Astrocyte of the spinal cord (primary cell): ENCODE data around the gene UBE2L3.
"Not testable (repeated sequence)": the region's sequence is repeated elsewhere in the genome, so short reads cannot be mapped to it uniquely, and the experiment has no call there.

Experiments
- DNase-seq: peaks from one replicate; pipeline ENCODE4 v3.0.0; 2011; ENCODE audit warnings: low read depth, low spot score
- H3K4me3 ChIP-seq: 2 replicates; pipeline ENCODE4 v1.5.1; 2011; ENCODE audit warnings: low read depth, mild to moderate bottlenecking, low read length, moderate library complexity
- in situ Hi-C: cut with HindIII; loops from 2 replicates; pipeline ENCODE4 v1.10.0; 2017; ENCODE audit warnings: low sequenced_read_pairs
- TF ChIP-seq, protein P1 (sequence below): IDR thresholded peaks from 2 replicates; pipeline ENCODE4 v1.5.1; 2012; ENCODE audit warnings: low read depth, mild to moderate bottlenecking, low read length, inconsistent platforms

Gene UBE2L3

DNA sequence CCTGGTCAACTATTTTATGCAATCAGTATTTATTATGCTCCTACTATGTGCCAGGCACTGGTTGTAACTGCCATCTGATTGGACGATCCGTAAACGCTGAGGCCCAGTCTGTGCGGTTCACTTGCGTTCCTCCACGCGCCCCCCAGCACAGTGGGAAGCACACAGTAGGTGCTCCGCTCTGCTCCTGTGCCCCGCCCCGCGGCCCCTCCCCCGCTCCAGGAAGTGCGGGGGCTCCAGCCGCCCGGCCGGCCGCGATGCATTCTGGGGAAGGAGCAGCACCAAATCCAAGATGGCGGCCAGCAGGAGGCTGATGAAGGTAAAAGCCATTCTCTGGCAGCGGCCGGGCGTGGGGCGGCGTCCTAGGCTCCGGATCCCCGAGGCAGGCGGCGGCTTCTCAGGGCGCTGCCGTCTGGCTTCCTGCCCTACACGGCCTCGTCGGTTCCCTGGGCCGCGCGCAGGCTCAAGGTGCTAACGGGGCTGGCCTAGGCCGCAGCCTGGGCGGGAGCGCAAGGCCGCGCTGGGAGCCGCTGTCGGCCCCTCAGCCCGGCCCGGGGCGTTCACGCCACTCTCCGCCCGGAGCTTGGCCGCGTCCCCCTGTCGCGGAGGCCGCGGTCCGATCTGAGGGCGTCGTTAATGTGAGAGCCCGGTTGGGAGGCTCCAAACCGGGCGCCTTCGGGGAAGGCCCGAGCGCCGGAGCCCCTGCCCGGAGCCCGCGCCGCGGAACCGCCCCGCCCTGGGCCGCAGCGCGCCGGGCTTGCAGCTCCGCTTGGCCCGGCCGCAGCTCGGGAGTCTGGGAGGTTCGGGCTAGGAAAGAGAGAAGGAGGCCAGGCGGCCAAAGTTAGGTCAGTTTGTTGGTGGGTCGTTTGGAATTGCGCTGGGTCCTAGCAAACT lies at the start of gene UBE2L3:
Gene UBE2L3, plus strand, starts transcription at position 259 of the 891 bp plus-strand sequence. Its CDS starts 31 bp downstream, at position 290.
- TF ChIP-seq, protein P1, sequence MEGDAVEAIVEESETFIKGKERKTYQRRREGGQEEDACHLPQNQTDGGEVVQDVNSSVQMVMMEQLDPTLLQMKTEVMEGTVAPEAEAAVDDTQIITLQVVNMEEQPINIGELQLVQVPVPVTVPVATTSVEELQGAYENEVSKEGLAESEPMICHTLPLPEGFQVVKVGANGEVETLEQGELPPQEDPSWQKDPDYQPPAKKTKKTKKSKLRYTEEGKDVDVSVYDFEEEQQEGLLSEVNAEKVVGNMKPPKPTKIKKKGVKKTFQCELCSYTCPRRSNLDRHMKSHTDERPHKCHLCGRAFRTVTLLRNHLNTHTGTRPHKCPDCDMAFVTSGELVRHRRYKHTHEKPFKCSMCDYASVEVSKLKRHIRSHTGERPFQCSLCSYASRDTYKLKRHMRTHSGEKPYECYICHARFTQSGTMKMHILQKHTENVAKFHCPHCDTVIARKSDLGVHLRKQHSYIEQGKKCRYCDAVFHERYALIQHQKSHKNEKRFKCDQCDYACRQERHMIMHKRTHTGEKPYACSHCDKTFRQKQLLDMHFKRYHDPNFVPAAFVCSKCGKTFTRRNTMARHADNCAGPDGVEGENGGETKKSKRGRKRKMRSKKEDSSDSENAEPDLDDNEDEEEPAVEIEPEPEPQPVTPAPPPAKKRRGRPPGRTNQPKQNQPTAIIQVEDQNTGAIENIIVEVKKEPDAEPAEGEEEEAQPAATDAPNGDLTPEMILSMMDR, result no peak
- in situ Hi-C loops, result no loop called here
- DNase-seq, result peak; percentile 80
- peak within 1 kb of the TSS; percentile 82 for H3K4me3 ChIP-seq

DNA sequence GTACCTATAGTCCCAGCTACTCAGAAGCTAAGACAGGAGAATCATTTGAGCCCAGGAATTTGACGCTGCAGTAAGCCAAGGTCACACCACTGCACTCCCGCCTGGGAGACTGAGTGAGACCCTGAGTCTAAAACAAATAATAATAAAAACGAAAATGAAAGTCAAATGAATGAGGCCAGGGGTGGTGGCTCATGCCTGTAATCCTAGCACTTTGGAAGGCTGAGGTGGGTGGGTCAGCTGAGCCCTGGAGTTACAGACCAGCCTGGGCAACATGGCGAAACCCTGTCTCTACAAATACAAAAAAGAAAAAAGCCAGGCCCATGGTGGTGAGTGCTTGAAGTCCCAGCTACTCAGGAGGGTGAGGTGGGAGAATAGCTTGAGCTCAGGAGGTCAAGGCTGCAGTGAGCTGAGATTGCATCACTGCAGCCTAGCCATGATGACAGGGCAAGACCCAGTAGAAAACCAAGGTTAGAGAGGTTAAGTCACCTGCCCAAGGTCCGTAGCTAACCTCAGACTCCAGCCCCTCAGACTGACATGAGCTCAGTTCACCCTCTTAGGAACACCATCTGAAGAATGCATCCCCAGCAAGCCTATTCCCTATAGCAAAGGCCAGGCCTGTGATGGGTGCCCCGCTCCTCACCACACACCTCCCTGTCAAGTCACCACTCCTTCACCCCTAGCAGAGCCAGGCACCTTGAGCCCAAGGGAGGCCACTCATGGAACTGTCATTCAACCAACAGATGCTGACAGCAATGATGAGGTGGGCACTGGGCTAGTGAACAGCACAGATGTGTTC lies 40.6 kb upstream of the UBE2L3 start:
- in situ Hi-C loops, DNase-seq, H3K4me3 ChIP-seq: not testable (repeated sequence)

DNA sequence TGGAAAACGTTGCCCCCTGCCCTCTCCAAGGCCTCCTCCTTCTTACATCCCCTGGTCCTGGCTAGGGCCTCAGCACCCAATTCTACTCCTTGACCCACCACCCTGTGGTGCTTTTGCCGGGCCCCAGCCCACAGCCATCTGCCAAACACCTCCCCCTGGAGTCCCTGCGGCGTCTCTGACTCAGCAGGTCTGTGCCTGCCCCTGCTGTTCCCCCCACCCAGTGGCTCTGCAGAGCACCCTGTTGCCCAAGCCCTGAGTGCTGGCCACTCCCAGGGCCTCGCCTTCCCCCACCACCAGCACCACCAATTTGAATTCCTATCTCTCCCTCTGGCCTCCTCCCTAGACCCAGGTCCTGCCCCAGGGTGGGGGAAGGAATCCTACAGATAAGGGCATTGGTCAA lies 36.0 kb upstream of the UBE2L3 start:
- H3K4me3 ChIP-seq, DNase-seq, in situ Hi-C loops: not testable (repeated sequence)

DNA sequence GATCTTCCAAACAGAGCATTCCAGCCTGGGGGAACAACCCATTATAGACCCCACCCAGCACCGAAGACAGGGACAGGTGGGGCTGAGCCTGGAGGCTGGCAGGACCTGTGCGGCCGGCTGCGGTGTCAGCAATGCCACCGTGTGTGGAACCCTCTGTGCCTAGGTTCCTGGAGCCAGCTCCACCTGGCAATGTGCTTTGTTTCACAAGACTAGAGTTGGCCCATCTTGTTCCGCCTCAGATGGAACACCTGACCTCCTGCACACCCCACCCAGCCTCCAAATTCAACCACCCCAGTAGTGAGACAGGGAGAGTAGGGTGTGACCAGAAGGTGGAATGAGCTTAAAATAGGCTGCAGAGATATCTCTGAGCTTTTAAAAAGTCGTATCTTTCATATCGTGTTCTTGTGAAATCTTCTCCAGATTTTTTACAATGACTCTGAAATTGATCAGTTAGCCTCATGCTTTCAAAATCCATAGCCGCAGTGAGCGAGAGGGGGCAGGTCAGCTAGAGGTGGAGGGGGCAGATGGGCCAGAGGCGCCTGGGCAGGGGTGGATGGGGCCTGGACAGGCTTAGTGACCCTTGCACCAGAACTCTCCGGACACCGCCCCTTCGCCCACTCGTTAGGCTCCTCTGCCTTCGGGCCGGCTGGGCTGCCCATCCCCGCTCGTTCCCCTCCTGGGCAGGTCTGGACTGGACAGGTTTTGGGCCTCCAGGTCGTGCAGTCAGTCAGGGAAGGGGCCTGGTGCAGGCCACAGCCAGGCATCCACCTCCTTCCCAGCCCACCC lies 34.5 kb upstream of the UBE2L3 start:
- DNase-seq, in situ Hi-C loops, H3K4me3 ChIP-seq: not testable (repeated sequence)

DNA sequence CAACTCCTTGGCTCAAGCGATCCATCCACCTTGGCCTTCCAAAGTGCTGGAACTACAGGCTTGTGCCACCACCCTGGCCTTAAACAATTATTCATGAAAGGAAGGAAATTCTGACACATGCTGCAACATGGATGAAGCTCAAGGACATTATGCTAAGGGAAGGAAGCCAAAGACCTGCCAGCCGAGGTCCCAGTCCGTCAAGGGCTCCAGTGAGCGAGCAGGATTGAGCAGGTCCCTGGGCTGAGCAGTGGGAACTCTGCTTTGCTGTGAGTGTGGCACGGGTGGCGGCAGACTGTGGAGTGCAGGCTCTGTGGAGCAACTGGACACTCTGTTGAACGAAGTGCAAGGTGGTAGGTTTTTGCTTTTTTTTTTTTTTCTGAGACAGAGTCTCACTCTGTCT lies 27.7 kb upstream of the UBE2L3 start:
- H3K4me3 ChIP-seq, DNase-seq, in situ Hi-C loops: not testable (repeated sequence)

DNA sequence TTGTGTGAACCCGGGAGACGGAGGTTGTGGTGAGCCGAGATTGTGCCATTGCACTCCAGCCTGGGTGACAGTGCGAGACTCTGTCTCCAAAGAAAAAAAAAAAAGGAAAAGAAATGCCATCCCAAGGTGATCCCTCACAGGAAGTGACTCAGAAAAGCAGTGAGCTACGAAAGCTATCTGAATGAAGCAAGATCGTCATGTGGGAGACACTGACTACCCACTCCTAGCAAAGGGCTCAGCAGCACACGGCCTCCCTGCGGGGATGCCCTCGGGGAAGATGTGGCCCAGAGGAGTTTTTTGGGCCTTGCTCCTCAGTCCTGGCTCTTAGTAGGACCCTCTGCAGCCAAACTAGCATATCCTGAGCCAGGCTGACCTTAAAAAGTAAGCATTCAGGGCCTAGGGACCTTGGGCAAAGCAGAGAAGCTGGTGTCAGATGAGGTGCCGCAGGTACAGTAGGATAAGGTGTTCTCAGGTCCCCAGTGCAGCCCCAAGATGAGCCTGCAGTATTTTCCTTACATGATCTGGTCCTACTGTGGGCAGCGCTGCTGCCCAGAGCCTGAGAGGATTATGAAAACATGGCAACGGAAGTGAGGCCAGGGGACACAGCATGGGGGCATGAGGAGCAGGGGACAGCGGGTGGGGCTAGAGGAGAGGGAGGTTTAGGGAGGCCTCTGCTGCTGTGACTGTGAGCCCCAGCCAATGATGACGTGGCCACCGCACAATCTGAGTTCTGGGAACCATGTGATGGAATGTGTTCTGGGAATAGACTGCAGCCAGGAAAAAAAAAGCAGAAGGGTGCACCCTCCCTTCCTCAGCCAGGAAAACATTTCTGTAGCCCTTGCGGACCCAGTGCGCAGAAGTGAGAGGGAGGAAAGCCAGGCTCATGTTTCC lies 22.8 kb upstream of the UBE2L3 start:
- in situ Hi-C loops, H3K4me3 ChIP-seq, DNase-seq: not testable (repeated sequence)

DNA sequence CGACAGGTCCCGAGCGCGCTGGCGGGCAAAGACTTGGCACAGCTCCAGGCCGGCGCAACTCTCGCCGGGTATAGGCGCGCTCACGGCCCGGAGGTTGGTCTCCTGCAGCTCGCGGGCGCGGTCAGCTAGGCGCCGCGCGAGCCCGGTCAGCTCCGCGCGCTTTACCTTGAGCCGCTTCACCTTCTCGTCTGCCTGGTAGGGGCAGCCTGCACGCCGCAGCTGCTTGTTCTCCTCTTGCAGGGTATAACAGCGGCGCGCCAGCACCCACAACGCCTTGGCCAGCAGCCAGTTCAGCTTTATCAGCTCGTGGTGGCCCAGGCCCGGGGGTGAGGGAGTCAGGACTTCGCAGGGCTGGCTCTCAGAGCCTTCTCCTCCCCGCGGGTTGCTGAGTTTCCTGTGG lies 18.0 kb upstream of the UBE2L3 start:
- H3K4me3 ChIP-seq, in situ Hi-C loops, DNase-seq: not testable (repeated sequence)

DNA sequence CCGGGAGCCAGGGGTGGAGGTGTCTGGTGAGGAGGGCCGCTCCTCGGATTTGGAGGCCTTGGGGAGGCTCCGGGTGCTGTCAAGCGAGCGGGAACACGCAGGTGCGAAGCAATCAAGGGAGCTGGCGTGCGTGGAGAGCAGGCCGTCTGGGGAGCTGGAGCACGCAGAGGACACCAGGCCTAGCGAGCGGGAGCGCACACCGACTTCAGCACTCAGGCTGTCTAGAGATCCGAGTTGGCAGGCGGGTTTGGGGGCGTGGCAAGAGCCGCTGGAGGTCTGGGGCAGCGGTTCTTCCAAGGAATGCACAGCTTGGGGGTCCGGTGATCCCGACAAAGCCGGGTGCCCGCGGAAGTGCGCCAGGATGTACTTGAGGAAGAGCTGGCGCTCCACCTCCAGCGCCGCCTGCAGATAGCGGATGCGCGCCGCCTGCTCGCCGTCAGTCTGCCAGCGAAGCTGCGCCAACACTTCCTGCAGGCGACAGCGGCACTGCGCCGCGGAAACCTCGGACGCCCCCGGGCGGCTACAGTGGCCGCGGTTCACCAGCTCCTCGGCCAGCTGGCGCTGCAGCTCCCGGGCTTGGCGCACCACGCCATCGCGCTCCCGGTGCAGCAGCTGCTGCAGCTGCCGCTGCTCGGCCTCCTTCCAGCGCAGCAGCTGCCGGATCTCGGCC lies 17.4 kb upstream of the UBE2L3 start:
- H3K4me3 ChIP-seq, DNase-seq, in situ Hi-C loops: not testable (repeated sequence)

DNA sequence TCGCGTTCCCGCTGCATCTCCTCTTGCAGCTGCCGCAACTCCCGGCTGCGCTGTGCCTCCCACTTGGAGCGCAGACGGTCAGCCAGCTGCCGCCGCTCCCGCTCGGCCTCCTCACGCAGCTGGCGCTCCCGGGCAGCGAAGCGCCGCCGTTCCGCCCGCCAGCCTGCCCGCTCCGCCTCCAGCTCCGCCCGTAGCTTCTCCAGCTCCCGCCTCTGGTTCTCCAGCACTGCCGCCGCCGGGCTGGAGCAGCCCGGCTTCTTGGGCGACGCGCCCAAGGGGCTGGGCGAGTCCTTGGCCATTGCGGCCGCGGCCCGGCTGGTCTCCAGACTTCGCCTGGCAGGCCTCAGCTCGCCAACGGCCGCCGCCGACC lies 16.9 kb upstream of the UBE2L3 start:
- in situ Hi-C loops, H3K4me3 ChIP-seq: not testable (repeated sequence)

DNA sequence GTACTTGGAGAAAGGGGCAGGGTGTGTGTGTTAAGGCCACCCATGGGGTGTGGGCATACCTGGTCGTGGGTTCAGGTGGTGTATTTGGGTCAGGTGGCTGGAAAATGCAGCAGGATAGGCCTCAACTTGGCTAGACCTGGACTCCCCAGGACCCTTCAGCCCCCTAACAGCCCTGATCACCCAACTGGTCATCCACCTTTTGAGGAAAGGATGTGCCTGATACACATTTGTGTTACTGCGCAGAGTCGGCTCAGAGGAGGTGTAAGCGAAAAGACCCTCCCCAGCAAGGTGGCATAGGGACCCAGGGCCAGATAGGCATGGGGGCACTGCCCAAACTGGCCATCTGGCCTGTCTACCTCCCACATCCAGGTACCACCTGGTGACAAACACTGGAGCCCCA lies 16.2 kb upstream of the UBE2L3 start, which contains the start of gene RIMBP3C:
Gene RIMBP3C, minus strand, starts transcription at position 101 of the 400 bp plus-strand sequence. CDS start 485 bp downstream, outside the sequence.
- in situ Hi-C loops, H3K4me3 ChIP-seq, DNase-seq: not testable (repeated sequence)

More for the DNA sequence above, 16.9 kb upstream of the UBE2L3 start:
- DNase-seq, result not testable (repeated sequence)

DNA sequence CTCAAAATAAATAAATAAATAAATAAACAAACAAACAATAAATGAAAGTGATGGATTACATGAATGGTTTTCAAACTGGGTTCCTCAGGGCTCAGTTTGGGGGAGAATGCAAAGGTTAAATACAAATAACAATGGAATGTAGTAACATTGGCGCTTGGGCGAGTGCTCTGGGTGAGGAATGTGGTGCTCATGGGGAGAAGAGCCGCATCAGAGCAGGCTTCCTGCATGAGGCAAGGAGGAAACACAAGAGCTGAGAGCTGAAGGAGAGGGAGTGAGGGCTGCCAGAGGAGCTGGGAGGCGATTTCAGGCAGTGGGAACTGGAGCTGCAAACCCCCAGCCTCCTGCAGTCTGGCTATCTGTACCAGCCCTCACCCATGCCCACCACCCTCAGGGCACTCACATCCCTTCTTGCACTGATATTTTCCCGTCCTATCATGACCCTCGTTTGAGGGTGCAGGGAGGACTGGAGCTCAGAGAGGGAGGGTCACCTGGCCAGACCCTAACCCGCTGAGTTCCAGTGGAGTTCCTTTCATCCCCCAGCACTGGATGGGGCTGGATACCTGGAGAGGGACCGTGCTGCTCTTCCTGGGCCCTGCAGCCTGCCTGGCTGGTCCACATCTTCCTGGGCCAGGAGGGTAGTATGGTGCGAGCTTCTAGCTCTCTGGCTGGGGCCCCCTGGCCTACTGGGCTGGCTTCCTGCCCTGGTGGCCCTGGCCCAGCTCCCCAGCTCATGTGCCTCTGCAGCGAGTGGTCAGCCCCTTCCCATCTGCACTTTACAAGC lies 8.0 kb upstream of the UBE2L3 start:
- H3K4me3 ChIP-seq, in situ Hi-C loops, DNase-seq: not testable (repeated sequence)

DNA sequence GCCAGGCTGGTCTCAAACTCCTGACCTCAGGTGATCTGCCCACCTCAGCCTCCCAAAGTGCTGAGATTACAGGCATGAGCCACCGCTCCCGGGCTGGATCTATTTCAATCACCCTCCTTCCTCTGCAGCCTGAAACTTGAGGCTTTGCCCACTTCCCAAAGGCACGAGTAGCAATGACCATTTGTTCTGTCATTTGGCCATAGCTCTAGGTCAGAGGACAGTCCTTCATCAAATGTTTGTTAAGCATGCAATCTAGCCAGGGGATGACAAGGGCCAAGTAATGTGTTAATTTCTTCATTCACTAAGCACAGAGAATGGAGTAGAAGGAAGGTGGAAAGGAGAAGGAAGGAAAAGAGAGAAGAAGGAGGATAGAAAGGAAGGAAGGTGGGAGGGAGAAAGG lies 6.9 kb upstream of the UBE2L3 start:
- DNase-seq, in situ Hi-C loops, H3K4me3 ChIP-seq: not testable (repeated sequence)
